GM19240 (cell line): ENCODE measurements around the gene ZSCAN21.

ENCODE experiments used
- DNase-seq: peaks from one replicate; pipeline ENCODE4 v3.0.0; 2011; ENCODE audit warnings: low spot score; ENCODE audit not compliant: insufficient read length

The ZSCAN21 gene

GRCh38 chr7:100099452-100099851 is 49.9 kb downstream of the ZSCAN21 start:
- no peak for DNase-seq

- DNase-seq = peak; percentile 87
Observed at GRCh38 chr7:100100420-100101015, 50.9 kb downstream of the ZSCAN21 start.

- DNase-seq = peak; percentile 91
Observed at GRCh38 chr7:100101016-100101862, 51.7 kb downstream of the ZSCAN21 start, which contains the start of the genes AP4M1 and MCM7. Gene AP4M1, plus strand, starts transcription at chr7:100101643. Its CDS starts 72 bp downstream, at chr7:100101715. Gene MCM7, minus strand, starts transcription at chr7:100101397. Its CDS starts 103 bp downstream, at chr7:100101294.

- DNase-seq = no peak
Observed at GRCh38 chr7:100102950-100103840, 53.6 kb downstream of the ZSCAN21 start.

- DNase-seq = no peak
Observed at GRCh38 chr7:100105534-100105933, 56.0 kb downstream of the ZSCAN21 start.

GRCh38 chr7:100106633-100107032 is 57.1 kb downstream of the ZSCAN21 start:
- DNase-seq = no peak

- DNase-seq = no peak
Observed at GRCh38 chr7:100107125-100107737, 57.7 kb downstream of the ZSCAN21 start.

- DNase-seq = no peak
Observed at GRCh38 chr7:100107890-100108289, 58.3 kb downstream of the ZSCAN21 start.

- no peak for DNase-seq
Observed at GRCh38 chr7:100109521-100110163, 60.1 kb downstream of the ZSCAN21 start.

- no peak for DNase-seq
Observed at GRCh38 chr7:100111156-100111555, 61.6 kb downstream of the ZSCAN21 start.

GRCh38 chr7:100111914-100112313 is 62.3 kb downstream of the ZSCAN21 start:
- DNase-seq = no peak
